Skeletal muscle satellite cell (primary cell): Measurements from ENCODE around the gene F10.

Source experiments
- H3K27me3 ChIP-seq: 2 replicates; pipeline ENCODE4 v1.7.0; 2013; ENCODE audit warnings: low read length; ENCODE audit not compliant: control insufficient read depth, insufficient read depth
- H3K36me3 ChIP-seq: 2 replicates; pipeline ENCODE4 v1.7.0; 2013; ENCODE audit warnings: mild to moderate bottlenecking, control low read depth, low read length; ENCODE audit not compliant: insufficient read depth
- H3K4me1 ChIP-seq: 2 replicates; pipeline ENCODE4 v1.7.0; 2013; ENCODE audit warnings: low read length; ENCODE audit not compliant: control insufficient read depth, insufficient read depth
- H3K4me2 ChIP-seq: 2 replicates; pipeline ENCODE4 v1.7.0; 2013; ENCODE audit warnings: mild to moderate bottlenecking, low read length
- H3K4me3 ChIP-seq: 2 replicates; pipeline ENCODE4 v1.7.0; 2013; ENCODE audit warnings: low read length
- H3K9ac ChIP-seq: 2 replicates; pipeline ENCODE4 v1.7.0; 2013; ENCODE audit warnings: mild to moderate bottlenecking, low read depth, low read length, moderate library complexity
- H3K9me3 ChIP-seq: replicated peaks from 2 replicates; pipeline ENCODE4 v1.7.0; 2013; ENCODE audit warnings: mild to moderate bottlenecking, control low read depth, low read length

The F10 gene

GRCh38 chr13:113121183-113121927 is 1.2 kb upstream of the F10 start:
- Histone ChIP-seq H3K4me2 (no peak overlapping the region), H3K9me3 (no peaks in the 10 kb centered on the region), H3K4me3 (no peak overlapping the region), H3K4me1 (peaks cover 19% of the 10 kb centered on the region), H3K36me3 (no peaks in the 10 kb centered on the region), H3K27me3 (peaks cover 19% of the 10 kb centered on the region), H3K9ac (no peak overlapping the region)

GRCh38 chr13:113121928-113122471 is 599 bp upstream of the F10 start:
- Histone ChIP-seq H3K9me3 (no peaks in the 10 kb centered on the region), H3K9ac (peak overlapping the region; percentile 6), H3K27me3 (peaks cover 19% of the 10 kb centered on the region), H3K36me3 (no peaks in the 10 kb centered on the region), H3K4me3 (peak overlapping the region; percentile 63), H3K4me1 (peaks cover 19% of the 10 kb centered on the region), H3K4me2 (peak overlapping the region; percentile 78)

- no peaks in the 10 kb centered on the region for H3K36me3 ChIP-seq
- peaks cover 14% of the 10 kb centered on the region for H3K4me1 ChIP-seq
- H3K9ac ChIP-seq, result peak overlapping the region; percentile 21
- H3K9me3 ChIP-seq, result no peaks in the 10 kb centered on the region
- H3K27me3 ChIP-seq, result peaks cover 23% of the 10 kb centered on the region
- peak overlapping the region; percentile 63 for H3K4me3 ChIP-seq
- peak overlapping the region; percentile 78 for H3K4me2 ChIP-seq
These were observed 915 bp downstream of the F10 start for GRCh38 chr13:113123226-113124201.

GRCh38 chr13:113124211-113124970 is 1.8 kb downstream of the F10 start:
- peaks cover 16% of the 10 kb centered on the region for H3K27me3 ChIP-seq
- no peak overlapping the region for H3K9ac ChIP-seq
- no peak overlapping the region for H3K4me2 ChIP-seq
- no peak overlapping the region for H3K4me3 ChIP-seq
- peaks cover 14% of the 10 kb centered on the region for H3K4me1 ChIP-seq
- H3K36me3 ChIP-seq, result no peaks in the 10 kb centered on the region
- H3K9me3 ChIP-seq, result no peaks in the 10 kb centered on the region

DNA sequence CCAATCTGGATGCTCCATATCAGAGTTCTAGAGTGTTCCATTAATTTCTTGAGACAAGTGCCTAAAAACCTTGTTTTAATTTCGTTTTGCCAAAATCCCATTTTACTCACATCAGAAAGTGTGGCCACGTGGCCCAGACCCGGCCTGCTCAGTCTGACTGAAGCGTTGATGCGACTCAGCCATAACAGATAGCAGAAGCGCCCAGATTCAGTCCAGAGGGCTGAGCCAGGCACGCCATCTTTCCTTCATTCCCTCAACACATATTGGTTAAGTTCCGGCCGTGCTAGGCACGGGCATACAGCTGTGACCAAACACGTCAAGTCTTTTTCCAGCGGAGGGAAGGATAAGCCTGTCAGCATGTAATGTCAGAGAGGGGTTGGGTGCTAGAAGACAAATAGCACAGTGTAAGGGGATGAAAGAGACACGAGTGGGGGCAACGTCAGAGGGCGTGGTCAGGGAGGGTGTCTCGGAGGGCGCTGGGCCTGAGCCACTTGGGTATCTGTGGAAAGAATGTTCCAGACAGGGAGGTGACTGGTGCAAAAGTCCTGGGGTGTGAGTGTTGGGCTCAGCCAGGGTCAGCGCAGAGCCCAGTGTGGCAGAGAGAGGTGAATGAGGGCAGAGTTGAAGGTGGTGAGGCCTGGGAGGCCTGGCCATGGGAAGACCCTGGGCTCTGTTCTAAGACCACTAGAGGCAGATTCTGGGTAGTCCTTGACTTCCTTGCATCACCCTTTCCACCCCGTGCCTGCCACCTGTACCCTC is 3.1 kb downstream of the F10 start:
- Histone ChIP-seq H3K4me2 (no peak overlapping the region), H3K4me3 (no peak overlapping the region), H3K9ac (no peak overlapping the region), H3K36me3 (no peaks in the 10 kb centered on the region), H3K4me1 (peaks cover 14% of the 10 kb centered on the region), H3K9me3 (no peaks in the 10 kb centered on the region), H3K27me3 (peaks cover 16% of the 10 kb centered on the region)

GRCh38 chr13:113126265-113127150 is 3.9 kb downstream of the F10 start:
- Histone ChIP-seq H3K36me3 (no peaks in the 10 kb centered on the region), H3K4me1 (peaks cover 14% of the 10 kb centered on the region), H3K27me3 (peaks cover 24% of the 10 kb centered on the region), H3K4me2 (no peak overlapping the region), H3K9ac (no peak overlapping the region), H3K9me3 (no peaks in the 10 kb centered on the region), H3K4me3 (no peak overlapping the region)

GRCh38 chr13:113129480-113129879 is 6.9 kb downstream of the F10 start:
- peaks cover 47% of the 10 kb centered on the region for H3K27me3 ChIP-seq
- no peaks in the 10 kb centered on the region for H3K4me1 ChIP-seq
- H3K9ac ChIP-seq, result no peak overlapping the region
- H3K4me3 ChIP-seq, result no peak overlapping the region
- no peaks in the 10 kb centered on the region for H3K9me3 ChIP-seq
- no peak overlapping the region for H3K4me2 ChIP-seq
- H3K36me3 ChIP-seq, result no peaks in the 10 kb centered on the region

DNA sequence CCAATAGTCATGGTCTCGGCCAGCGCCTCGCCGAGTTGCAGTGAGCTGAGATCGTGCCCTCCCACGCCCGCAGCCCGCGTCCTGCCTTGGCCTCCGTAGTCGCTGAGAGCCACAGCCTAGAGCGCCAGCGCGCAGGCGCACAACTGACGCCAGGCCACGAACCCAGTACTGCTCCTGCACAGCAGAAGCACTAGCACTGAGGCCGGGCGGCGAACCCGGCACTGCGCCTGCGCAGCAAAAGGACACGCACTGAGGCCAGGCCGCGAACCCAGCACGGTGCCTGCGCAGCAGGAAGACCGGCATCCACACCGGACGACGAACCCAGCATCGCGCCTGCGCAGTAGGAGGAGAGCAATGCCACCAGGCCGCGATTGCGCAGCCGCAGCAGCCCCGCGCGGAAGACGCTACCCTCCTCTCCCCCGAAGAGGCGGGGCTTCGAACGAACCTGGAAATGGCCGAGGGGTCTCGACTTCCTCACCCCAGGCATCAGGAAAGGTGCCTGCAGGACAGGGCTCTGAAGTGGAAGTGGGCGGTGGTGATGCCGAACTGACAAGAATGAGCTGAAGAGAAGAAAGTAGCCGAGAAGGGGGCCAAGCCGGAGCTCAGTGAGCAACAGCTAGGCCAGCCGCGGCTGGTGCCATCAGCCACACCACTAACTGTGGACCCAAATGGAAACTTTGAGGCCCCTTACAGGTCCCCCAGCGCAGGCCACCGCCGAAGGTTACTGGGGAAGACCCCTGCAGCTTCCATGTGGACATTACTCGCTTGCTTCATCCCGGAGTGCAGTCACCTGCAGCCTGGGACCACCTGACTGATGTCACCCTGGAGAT is 7.5 kb downstream of the F10 start:
- no peaks in the 10 kb centered on the region for H3K9me3 ChIP-seq
- peaks cover 49% of the 10 kb centered on the region for H3K27me3 ChIP-seq
- no peak overlapping the region for H3K4me2 ChIP-seq
- no peaks in the 10 kb centered on the region for H3K36me3 ChIP-seq
- H3K4me1 ChIP-seq, result no peaks in the 10 kb centered on the region
- no peak overlapping the region for H3K9ac ChIP-seq
- no peak overlapping the region for H3K4me3 ChIP-seq

- Histone ChIP-seq H3K9ac (no peak overlapping the region), H3K4me1 (no peaks in the 10 kb centered on the region), H3K27me3 (peaks cover 59% of the 10 kb centered on the region), H3K4me3 (no peak overlapping the region), H3K9me3 (no peaks in the 10 kb centered on the region), H3K36me3 (no peaks in the 10 kb centered on the region), H3K4me2 (no peak overlapping the region)
These were observed 12.7 kb downstream of the F10 start for GRCh38 chr13:113135281-113135760.
